Stimulated activated CD4-positive, alpha-beta T cell treated with anti-CD3 and anti-CD28 coated beads, Interleukin-2, amount 100 ng/mL, for 4 hours (primary cell): ENCODE results near the gene RBM4.
A peak's percentile ranks its signal among the peaks of the same experiment; 100 is the strongest.
"Not testable (repeated sequence)": the region's sequence is repeated elsewhere in the genome, so short reads cannot be mapped to it uniquely, and the experiment has no call there.

ENCODE experiments used
- DNase-seq: peaks from one replicate; pipeline ENCODE4 v3.0.0-alpha.2; 2020; ENCODE audit warnings: low read depth

The RBM4 gene, protein sequence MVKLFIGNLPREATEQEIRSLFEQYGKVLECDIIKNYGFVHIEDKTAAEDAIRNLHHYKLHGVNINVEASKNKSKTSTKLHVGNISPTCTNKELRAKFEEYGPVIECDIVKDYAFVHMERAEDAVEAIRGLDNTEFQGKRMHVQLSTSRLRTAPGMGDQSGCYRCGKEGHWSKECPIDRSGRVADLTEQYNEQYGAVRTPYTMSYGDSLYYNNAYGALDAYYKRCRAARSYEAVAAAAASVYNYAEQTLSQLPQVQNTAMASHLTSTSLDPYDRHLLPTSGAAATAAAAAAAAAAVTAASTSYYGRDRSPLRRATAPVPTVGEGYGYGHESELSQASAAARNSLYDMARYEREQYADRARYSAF

DNA sequence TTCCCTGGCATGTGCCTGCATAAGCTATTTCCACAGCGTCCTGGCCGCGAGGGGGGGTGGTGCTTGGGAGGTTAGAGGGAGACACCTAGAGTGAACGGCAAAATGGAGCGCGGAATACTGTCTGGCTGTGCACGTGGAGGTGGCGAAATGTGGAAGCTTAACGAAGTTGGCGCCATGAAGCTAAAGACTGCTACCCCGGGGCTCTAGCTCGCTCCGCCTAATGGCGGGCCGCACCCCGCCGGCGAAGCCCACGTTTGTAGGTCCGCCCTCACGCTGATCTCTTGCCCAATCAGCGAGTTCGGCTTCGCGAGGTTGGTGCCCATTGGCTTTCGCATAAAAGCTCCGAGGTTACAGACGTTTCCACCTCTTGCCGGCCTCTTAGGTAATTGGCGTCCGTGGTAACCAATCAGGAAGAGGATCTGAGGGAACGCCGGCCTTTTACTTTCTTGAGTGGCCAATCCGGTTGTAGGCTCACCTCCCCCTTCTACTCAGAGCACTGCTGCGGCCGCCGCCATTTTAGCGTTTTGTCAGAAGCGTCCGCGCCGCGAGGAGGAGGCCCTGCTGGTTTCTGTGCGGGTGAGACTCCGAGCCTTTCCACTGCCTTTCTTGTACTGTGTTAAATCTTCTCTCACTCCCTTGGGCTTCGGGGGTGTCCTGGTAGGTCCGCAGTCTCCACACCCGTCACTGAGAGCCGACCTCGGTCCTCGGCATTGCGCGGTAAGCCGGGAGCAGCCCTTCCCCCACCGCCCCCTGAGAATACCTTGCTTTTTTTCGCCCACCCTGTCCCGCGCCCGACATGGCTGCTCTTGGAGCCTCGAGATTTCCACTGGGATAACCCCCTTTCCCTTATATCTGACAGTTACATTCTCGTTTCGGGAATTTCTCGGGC is at the start of gene RBM4:
TSS of gene RBM4 (plus strand) at position 527 of the 889 bp plus-strand sequence. CDS start 1,009 bp downstream, outside the sequence.
- DNase-seq, result peak; percentile 96

DNA sequence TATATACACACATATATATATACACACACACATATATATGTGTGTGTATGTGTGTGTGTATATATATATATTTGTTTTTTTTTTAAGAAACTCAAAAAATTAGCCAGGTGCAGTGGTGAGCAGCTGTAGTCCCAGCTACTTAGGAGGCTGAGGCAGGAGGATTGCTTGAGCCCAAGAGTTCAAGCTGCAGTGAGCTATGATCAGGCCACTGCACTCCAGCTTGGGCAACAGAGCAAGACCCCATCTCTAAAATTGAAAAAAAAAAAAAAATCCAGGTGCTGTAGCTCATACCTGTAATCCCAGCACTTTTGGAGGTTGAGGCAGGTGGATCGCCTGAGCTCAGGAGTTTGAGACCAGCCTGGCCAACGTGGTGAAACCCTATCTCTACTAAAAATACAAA is 49.2 kb upstream of the RBM4 start:
- not testable (repeated sequence) for DNase-seq

DNA sequence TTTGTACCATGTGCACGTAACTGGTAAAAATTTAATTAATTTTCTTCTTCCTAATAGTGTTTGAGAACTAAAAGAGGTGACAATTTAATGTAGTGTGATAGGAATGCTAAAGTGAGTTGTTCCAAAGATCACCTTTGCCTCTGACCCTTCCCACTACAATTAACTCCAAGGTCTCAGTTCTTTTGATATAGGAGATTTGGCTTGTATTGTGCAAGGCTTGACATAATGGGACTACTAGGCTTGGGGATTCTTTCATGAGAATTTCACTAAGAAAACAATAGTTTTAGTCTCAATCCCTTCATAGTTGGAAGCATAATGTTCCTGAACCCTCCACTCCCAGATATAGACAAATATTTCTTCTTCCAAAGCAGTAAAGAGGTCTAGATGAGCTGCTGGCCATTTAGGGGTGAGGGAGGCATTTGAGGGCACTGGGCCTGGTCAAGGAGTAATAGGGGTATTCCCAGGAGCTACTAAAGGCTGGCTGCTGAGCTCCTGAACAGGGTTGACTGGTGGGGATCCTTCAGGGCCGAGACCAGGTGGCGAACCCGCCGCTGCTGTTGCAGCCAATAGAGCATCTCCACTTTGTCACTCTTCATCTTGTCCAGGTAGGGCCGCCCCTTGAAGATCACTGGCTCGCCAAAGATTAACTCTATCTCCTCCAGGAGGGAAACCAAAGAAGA is 48.4 kb upstream of the RBM4 start:
- DNase-seq, result no peak

DNA sequence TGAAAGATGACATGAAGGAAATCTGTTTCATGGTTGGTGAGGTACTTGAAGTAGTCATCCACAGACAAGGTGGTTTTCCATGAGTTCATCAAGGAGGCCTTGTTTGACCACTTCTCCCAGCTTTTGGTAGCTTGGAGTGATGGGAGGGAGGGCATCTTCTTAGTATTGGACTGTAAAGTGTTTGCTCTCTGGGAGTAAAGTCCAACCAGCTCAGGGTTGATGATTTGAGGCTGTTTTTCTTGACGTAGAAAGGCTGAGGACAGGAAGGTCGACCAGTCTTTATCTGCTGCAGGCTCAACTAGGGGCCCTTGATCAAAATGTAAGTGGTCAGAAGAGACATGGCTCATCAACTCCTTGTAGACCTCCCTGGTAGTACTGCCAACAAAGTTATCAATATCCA is 47.3 kb upstream of the RBM4 start:
- DNase-seq, result no peak

DNA sequence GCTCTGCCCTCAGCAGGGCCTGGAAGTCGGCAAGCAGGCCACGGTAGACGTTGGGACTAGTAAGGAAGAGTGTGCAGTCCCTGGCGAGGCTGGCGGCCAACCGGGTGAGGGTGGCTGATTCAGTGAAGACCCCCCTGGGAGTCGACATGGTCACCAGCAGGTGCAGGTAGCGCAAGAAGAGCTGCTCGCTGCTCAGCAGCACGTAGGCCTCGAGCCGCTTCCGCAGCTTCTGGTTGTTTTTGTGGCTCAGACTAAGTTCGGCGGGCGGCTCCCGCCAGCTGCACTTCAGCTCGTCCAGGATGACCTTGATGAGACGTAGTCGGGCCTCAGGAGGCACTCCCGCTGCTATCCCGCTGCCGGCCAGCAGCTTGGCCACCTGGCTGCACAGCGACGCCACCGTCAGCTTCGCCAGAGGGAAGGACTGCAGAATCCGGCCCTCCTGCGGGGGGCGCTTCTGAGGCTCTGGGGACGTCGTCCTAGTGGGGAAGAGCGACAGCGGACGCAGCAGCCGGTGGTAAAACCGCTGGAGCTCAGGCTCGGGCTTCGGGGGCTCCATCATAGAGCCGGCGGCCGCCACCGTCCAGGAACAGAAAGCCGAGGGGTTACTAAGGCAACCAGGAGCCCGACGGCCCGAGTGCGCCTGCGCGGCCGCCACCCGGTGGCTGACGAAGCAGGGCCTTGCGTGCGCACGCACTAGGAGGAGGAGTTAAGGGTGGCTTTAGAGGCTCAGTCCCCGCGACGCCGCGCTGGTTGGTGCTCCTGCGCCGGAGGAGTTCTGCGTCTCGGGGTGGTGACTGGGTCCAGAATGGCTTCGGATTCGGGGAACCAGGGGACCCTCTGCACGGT is 45.8 kb upstream of the RBM4 start, which contains the start of the genes CCDC87 and CCS:
TSS of gene CCDC87 (minus strand) at position 607 of the 846 bp plus-strand sequence. CDS start at position 559, 48 bp downstream.
TSS of gene CCS (plus strand) at position 729 of the 846 bp plus-strand sequence. CDS start at position 806, 77 bp downstream.
- DNase-seq, result peak; percentile 97

DNA sequence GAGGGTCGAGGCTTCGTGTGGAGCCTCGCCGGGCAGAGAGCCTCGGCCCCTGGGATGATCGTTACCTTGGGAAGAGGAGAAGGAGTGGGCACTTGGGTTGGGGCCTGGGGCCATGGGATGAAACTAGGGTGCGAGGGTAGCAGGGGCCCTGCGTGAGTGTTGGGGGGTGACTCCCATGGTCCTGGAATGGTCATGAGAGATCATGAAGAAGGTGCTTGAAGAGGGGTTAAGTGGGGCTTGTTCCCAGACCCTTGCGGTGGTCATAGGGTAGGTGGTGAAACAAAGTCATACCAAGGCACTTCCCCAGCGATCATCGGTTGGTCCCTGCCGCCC is 45.2 kb upstream of the RBM4 start:
- DNase-seq, result no peak

DNA sequence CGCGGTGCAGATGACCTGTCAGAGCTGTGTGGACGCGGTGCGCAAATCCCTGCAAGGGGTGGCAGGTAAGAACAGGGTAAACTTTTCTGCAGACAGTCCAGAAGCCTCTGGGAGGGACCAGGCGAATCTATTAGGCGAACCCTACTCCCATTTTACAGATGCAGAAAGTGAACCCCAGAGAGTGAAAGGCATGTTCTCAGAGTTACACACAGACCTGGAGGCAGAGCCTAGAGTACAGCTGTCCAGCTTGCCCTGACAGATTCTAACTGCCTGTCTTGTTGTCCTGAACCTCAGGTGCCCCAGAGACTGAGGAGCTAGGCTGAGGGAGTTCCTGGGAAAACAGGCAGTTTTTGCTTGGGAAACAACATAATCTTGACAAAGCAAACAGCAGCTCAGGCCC is 44.9 kb upstream of the RBM4 start:
- no peak for DNase-seq

DNA sequence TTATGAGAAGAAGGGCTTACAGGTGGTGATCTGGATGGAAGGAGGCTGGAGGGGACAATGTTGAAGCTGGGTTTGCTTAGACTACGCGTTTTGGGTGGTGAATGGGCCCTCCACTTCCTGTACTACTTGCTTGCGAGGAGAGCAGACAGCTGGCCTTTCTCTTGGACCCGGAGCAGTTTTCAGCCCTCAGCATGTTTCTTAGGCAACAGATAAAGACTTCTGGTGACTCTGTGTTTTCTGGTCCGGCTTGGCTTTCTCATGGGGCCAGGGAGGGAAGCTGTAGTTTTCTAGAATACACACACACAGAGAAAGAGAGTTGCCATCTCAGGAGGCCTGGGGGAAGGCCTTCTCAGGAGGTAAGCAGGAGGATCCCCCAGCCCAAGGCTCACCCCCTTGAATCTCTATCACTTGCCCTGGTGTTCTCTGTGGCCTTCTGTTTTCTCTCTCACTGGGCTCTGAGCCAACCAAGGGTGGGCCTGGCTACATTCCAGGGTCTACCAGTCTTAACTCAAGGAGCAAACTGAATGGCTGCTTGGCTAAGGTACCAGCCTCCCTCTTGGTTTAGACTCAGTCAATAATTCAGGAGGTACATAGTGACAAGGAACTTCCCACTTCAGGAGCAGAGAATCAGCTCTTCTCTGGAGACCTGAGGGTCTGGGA is 43.1 kb upstream of the RBM4 start:
- DNase-seq, result no peak

DNA sequence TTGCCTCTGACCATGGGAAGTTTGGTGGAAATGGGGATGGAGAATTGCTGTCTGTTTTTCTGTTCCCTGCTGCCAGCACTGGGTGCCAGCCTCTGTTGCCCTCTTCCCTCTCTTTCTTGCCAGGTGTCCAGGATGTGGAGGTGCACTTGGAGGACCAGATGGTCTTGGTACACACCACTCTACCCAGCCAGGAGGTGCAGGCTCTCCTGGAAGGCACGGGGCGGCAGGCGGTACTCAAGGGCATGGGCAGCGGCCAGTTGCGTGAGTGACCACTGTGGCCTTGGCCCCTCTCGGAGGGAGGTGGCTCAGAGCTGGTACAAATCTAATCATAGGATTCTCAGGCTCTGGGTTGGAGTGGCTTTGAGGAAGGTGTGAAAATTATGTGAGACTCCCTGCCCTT is 39.5 kb upstream of the RBM4 start:
- no peak for DNase-seq

DNA sequence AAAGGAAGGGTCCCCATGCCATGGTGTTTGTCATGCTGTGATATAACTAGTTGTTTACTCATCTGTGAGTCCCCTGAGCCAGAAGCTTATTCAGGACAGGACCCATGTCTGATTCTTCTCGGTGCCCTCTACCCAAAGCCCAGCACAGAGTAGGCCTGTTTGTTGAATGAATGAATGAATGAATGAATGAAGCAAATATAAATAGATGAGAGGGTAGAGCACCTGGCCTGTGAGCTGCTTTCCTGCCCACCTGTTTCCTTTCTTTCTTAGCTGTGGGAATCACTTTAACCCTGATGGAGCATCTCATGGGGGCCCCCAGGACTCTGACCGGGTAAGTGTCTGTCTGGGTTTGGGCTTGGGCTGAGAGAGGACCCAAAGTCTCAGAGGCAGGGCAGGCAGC is 38.3 kb upstream of the RBM4 start:
- no peak for DNase-seq

DNA sequence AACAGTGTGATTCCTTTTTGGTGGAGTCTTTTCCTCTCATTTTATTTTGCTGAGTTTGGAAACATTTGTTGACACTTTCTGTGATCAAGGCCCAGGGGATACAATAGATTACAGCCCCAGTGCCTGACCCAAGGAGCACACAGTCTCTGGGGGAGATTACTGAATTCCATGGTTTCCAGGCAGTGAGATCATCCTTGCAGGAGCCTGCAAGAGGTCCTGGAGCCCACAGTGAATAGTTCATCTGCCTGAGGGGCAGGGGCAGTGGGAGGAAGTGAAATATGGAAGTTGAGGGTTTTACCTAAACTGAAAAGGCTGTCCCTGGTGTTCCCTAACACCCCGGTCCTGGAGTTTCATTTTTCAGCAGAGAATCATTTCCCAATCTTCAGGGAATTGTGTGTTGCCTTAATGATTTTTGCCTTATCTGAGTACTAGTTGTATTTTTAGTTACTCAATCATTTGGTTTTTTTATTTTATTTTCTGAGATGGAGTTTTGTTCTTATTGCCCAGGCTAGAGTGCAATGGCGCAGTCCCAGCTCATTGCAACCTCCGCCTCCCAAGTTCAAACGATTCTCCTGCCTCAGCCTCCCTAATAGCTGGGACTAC is 37.8 kb upstream of the RBM4 start:
- no peak for DNase-seq

DNA sequence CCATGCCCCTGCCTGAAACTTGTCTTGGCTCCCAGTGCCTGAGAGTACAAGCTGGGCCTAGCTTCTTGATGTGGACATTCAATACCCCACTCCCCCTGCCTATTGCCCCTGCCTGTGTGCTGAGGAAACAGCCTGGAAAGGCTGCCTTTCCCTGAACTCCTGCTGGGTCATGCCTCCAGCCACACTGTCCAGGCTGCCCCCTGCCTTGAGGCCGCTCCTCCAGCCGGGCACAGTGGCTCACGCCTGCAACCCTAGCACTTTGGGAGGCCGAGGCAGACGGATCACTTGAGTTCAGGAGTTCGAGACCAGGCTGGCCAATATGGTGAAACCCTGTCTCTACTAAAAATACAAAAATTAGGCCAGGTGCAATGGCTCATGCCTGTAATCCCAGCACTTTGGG is 35.4 kb upstream of the RBM4 start:
- DNase-seq, result no peak

DNA sequence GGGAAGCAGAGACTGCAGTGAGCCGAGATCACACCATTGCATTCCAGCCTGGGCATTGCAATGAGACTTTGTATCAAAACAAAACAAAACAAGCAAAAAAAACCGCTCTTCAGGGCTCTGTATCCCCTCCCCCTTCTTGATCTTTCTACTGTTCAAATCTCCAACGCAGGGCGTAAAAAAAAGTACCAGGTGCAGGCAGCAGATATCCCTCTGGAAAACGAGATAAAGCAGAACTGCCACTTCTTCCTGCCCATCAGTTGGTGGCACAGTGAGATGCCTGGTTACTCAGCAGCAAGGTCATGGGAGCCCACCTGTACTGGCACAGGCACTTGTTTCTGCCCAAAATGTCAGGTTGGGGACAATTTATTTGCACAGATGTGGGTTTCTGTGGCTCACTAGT is 34.3 kb upstream of the RBM4 start:
- no peak for DNase-seq

DNA sequence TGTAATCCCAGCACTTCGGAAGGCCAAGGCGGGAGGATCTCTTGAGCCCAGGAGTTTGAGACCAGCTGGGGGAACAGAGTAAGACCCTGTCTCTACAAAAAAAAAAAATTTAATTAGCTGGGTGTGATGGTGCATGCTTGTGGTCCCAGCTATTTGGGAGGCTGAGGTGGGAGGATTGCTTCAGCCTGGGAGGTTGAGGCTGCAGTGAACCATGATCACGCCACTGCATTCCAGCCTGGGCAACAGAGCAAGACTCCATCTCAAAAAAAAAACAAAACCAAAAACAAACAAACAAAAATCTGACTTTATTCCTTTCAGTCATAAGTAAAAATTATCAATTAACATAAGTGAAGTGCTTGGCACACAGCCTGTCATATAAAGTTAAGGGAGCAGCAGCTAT is 31.9 kb upstream of the RBM4 start:
- DNase-seq, result not testable (repeated sequence)

DNA sequence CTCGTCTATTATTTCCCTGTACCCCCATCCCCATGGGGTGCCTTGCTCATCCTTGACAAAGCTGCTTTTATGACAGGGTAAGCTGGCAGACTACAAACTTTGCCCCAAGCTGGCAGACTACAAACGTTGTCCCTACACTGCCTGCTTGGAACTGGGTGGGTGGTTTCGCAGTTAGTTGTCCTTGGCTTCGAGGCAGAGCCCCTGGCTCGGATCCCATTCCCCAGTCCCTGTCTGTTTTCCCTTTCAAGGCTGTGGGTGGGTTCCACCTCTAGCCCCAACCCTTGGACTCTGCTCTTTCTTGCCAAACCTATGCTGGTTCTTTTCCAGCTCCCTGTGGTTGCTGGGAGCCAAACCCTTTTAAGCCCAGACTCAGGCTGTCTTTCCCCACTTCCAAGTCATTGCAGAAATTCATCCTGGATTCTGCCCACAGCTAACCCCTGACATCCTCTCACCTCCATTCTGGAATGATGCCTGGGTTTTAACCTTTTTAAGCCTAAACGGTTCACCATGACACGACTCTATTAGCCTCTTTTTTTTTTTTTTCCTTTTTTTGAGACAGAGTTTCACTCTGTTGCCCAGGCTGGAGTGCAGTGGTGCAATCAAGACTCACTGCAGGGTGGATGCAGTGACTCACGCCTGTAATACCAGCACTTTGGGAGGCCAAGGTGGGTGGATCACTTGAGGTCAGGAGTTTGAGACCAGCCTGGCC is 31.2 kb upstream of the RBM4 start:
- no peak for DNase-seq

DNA sequence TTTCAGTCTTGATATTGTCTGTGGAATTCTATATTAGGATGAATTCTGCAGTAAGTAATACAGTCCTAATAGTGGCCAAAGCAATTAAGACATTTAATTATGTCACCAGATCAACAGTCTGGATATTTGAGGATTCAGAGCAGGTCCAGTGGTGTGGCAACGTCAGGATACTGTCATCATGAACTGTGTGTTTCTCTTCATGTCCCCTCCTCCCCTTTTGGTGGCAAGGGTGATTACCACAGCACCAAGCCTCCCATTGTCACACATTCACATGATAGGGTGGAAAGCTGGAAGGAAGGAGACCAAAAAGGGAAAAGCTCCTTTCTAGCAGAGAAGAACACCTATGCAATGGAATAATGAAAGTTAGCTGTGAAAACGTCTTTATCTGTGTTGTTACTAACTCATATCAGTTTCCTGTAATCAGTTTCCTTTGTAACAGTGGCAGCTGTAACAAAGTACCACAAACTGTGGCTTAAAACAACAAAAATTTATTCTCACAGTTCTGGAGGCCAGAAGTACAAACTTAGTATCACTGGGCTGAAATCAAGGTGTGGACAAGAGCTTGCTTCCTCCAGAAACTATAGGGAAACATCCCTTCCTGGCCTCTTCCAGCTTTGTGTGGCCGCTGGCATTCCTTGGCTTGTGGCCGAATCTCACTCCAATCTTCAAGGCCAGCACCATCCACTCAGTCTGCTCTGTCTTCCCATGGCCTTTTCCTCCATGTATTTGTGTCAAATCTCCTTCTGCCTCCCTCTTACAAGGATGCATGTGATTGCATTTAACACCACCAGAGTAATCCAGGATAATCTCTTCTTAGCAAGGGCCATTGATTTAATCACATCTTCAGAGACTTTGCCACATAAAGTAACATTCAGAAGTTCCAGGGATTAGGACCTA is 28.5 kb upstream of the RBM4 start:
- no peak for DNase-seq

DNA sequence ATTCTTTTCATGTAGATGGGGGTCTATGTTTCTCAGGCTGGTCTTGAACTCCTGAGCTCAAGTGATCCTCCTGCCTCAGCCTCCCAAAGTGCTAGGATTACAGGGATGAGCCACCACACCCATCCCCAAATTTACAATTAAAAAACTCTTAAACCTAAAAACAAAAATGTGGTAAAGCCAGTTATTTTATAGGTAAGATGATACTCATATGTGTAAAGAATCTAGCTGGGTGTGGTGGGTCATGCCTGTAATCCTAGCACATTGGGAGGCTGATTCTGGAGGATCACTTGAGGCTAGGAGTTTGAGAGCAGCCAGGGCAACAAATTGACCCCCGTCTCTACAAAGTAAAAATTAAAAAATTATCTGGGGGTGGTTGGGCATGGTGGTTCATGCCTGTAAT is 26.0 kb upstream of the RBM4 start:
- no peak for DNase-seq

DNA sequence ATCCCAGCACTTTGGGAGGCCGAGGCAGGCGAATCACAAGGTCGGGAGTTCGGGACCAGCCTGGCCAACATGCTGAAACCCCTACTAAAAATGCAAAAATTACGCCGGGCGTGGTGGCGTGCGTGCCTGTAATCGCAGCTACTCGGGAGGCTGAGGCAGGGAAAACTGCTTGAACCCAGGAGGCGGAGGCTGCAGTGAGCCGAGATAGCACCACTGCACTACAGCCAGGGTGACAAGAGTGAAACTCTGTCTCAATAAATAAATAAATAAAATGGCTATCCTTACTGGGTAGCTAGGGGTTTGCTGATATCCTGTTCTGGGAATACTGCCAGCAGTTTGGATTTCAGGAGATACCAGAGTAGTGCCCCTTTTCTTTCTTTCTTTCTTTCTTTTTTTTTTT is 24.4 kb upstream of the RBM4 start:
- DNase-seq, result no peak
